HepG2 (cell line): ENCODE results near the gene TOPBP1. TPM values are rescaled to one million over a fixed set of nuclear protein-coding genes. Genes with fewer than 3 reads are reported as not detected.

Experiments used
- AFF4 ChIP-seq: sonication (generic); formaldehyde crosslinking; IDR thresholded peaks from 2 replicates; pipeline ENCODE4 v1.4.0; 2020; ENCODE audit warnings: missing genetic modification reagents
- DNMT3B ChIP-seq: conservative IDR thresholded peaks from 2 replicates; pipeline ENCODE4 v1.6.1; 2016; ENCODE audit warnings: missing biosample characterization, control low read depth
- DPF2 ChIP-seq: sonication (generic); formaldehyde crosslinking; IDR thresholded peaks from 2 replicates; pipeline ENCODE4 v1.4.0; 2020; ENCODE audit warnings: mild to moderate bottlenecking, low read depth, missing genetic modification reagents, borderline replicate concordance
- ELF3 ChIP-seq: IDR thresholded peaks from 2 replicates; pipeline ENCODE4 v1.6.1; 2016; ENCODE audit warnings: missing genetic modification reagents, missing compliant biosample characterization
- GATAD2A ChIP-seq: IDR thresholded peaks from 2 replicates; pipeline ENCODE4 v1.6.1; 2016
- KDM2A ChIP-seq: sonication (generic); formaldehyde crosslinking; IDR thresholded peaks from 2 replicates; pipeline ENCODE4 v1.4.0; 2020; ENCODE audit warnings: low read depth, missing genetic modification reagents, borderline replicate concordance
- KLF16 ChIP-seq, 2 experiments: sonication (generic) in 1 of 2; formaldehyde crosslinking in 1 of 2; IDR thresholded peaks; 2 replicates each; pipeline versions ENCODE4 v1.6.1 to v1.8.0; 2016 to 2023; ENCODE audit warnings: missing genetic modification reagents in 2 of 2, missing compliant biosample characterization in 1 of 2
- POLR2AphosphoS5 ChIP-seq: IDR thresholded peaks from 2 replicates; pipeline ENCODE4 v1.6.1; 2012; ENCODE audit warnings: low read depth, low read length
- TMF1 ChIP-seq: sonication (generic); formaldehyde crosslinking; IDR thresholded peaks from 2 replicates; pipeline ENCODE4 v1.8.1; 2022; ENCODE audit warnings: low read depth, missing genetic modification reagents
- ZFX ChIP-seq: sonication (generic); formaldehyde crosslinking; IDR thresholded peaks from 2 replicates; pipeline ENCODE4 v1.4.0; 2020; ENCODE audit warnings: mild to moderate bottlenecking, low read depth, missing genetic modification reagents, moderate library complexity
- ZNF136 ChIP-seq: sonication (generic); formaldehyde crosslinking; IDR thresholded peaks from 2 replicates; pipeline ENCODE4 v1.8.1; 2022; ENCODE audit warnings: low read depth, mild to moderate bottlenecking, moderate library complexity, missing genetic modification reagents
- ZNF543 ChIP-seq: sonication (generic); formaldehyde crosslinking; IDR thresholded peaks from 2 replicates; pipeline ENCODE4 v1.4.0; 2020; ENCODE audit warnings: mild to moderate bottlenecking, missing genetic modification reagents
- ZNF558 ChIP-seq: sonication (generic); formaldehyde crosslinking; IDR thresholded peaks from 2 replicates; pipeline ENCODE4 v1.9.0; 2022; ENCODE audit warnings: mild to moderate bottlenecking, missing genetic modification reagents, borderline replicate concordance
- ZNF570 ChIP-seq: sonication (generic); formaldehyde crosslinking; IDR thresholded peaks from 2 replicates; pipeline ENCODE4 v1.4.0; 2020; ENCODE audit warnings: mild to moderate bottlenecking, missing genetic modification reagents, borderline replicate concordance
- ZZZ3 ChIP-seq: sonication (generic); formaldehyde crosslinking; IDR thresholded peaks from 2 replicates; pipeline ENCODE4 v1.4.0; 2020; ENCODE audit warnings: missing genetic modification reagents, mild to moderate bottlenecking, borderline replicate concordance
- polyA plus RNA-seq, 8 experiments: library from polyadenylated mRNA; depleted of rRNA in 3 of 8; stranded (reverse) in 7 of 8; unstranded in 1 of 8; fragments of >200 nt; fragmentation: Illumina TruSeq in 4 of 8; extraction: Trizol in 4 of 8; gene quantifications; 2 replicates each; pipeline versions ENCODE4 v1.2.1 to v1.2.3, GENCODE V29; 2011 to 2016; ENCODE audit warnings: low read depth in 4 of 8, missing spikeins in 1 of 8, mixed read lengths in 1 of 8; ENCODE audit not compliant: insufficient read depth in 1 of 8
- total RNA-seq, 5 experiments: library from RNA; depleted of rRNA; stranded (reverse); fragments of >200 nt; fragmentation: Illumina TruSeq; extraction: Trizol; gene quantifications; 2 replicates each; pipeline ENCODE4 v1.2.3, GENCODE V29; 2016; ENCODE audit warnings: low read depth in 1 of 5

TOPBP1 gene
- total and polyA plus RNA-seq, 2 of the 13 experiments (the other 11 are each of a cell fraction or from before 2014, with no cell fraction given) = 24.3 to 42.9 TPM

- TF ChIP-seq KDM2A (CRISPR knock-in tag) (no peak), ZNF558 (CRISPR knock-in tag) (no peak), POLR2AphosphoS5 (peak; percentile 92), ELF3 (CRISPR knock-in tag) (0 out of 2 replicates have a peak, but pooled peaks have one; percentile 35), ZNF543 (CRISPR knock-in tag) (peak; percentile 42; the same call in 1 of the 2 replicates), ZNF570 (CRISPR knock-in tag) (no peak), ZZZ3 (CRISPR knock-in tag) (0 out of 2 replicates have a peak, but pooled peaks have one; percentile 38), DNMT3B (CRISPR knock-in tag) (0 out of 2 replicates have a peak, but pooled peaks have one; percentile 7), ZFX (CRISPR knock-in tag) (peak; percentile 63), ZNF136 (CRISPR knock-in tag) (0 out of 2 replicates have a peak, but pooled peaks have one; percentile 36), GATAD2A (CRISPR knock-in tag) (peak; percentile 56), KLF16 (CRISPR knock-in tag; IDR thresholded peaks at IDR 0.05) (0 out of 4 replicates have a peak, but pooled peaks of 1 of the 2 experiments have one; percentile 19), AFF4 (CRISPR knock-in tag) (0 out of 2 replicates have a peak, but pooled peaks have one; percentile 44), DPF2 (no peak), TMF1 (CRISPR knock-in tag) (0 out of 2 replicates have a peak, but pooled peaks have one; percentile 0)
Observed at GRCh38 chr3:133573054-133573628, 88.6 kb downstream of the TOPBP1 start (continued).
